ENCODE measurements around the gene CDC14B.
"Not testable (repeated sequence)": the region's sequence is repeated elsewhere in the genome, so short reads cannot be mapped to it uniquely, and the experiment has no call there.

CDC14B gene

GRCh38 chr9:96503374-96503748, 116.3 kb downstream of the CDC14B start:
- not testable (repeated sequence) for DNase-seq (ENCODE audit: low read depth in 2 of 3, low spot score in 2 of 3)

GRCh38 chr9:96502539-96503373, 116.9 kb downstream of the CDC14B start:
- DNase-seq (ENCODE audit: low read depth in 2 of 3, low spot score in 2 of 3), result no peak

GRCh38 chr9:96501633-96502538, 117.8 kb downstream of the CDC14B start:
- DNase-seq (ENCODE audit: low read depth in 2 of 3, low spot score in 2 of 3), result no peak

DNA sequence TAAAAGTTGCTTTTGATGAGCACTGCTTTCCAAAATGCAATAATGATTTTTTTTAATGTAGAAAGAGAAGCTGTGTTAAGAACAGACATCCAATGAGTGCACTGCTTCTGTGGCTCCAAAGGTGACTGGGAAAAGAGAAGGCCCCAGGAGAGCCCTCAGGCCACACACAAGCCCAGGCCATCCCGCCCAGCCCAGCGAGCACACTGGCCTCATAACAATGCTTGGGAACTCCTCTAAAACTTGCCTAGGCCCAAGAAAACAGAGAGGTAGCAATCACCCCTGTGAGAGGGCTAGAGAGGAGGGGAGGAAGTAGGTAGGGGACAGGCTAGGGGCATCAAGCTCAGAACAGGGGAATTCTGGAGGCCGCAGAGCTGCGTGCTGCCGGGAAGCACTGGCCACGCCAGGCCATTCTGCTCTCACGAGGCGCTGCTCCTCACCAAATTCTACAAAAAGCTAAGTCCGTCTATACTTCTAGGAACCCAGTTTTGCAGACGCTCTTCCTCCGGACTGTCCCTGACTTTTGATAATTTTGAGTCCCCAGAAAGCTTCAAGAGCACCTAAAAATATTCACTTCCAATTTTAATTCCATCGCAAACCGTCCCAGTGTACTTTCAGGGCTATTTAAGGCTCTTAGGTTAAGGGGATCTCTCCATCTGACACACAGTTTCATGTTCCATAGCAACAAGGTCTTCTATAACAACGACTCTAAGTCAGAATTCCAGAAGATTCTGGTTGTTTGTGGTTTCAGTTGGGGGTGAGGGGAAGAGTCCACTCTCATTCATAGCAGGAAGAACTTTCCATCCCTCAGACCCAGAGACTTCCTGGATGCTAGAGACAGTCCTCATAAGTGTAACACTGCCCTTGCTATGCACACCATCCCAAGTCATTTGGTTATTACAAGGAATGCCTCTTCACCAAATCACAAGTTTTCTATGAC, 118.7 kb downstream of the CDC14B start:
- no peak for DNase-seq (ENCODE audit: low read depth in 2 of 3, low spot score in 2 of 3)

DNA sequence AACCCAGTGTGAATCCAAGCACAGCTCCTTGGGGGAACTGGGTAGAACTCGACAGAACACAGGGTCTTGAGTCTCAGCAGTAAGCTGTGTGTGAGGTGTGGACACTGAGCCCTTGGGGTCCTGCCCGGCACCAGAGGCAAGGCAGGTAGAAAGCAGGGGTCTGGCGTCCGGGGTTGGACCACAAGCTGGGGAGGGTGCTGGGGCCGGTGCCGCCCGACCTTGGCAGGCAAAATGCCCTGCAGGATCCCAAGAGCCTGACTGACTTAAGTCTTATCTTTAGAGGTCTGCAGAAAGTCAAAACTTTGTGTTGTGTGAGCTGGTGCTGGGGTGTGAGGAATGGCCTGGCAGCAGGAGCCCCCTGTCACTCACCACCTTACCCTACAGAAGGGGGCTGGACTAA, 120.4 kb downstream of the CDC14B start:
- no peak for DNase-seq (ENCODE audit: low read depth in 2 of 3, low spot score in 2 of 3)

DNA sequence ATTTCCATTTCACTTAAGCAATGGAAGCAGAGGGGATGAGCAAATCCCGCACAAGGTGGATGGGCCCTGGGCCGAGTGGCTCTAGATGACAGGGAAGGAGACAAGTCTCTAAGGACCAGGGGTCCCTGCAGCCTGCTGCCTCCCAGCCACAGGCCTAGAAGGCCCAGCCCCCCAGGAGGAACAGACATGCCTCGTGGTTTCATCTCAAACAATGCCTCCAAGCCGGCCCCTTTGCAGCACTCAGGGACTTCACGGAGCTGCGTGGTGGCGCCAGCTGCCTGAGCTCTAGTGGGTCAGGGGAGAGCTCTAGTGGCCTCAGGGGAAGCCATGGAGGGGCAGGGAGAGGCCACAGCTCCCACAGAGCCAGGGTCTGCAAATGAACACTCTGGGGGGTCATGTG, 120.8 kb downstream of the CDC14B start:
- DNase-seq (ENCODE audit: low read depth in 2 of 3, low spot score in 2 of 3), result no peak

DNA sequence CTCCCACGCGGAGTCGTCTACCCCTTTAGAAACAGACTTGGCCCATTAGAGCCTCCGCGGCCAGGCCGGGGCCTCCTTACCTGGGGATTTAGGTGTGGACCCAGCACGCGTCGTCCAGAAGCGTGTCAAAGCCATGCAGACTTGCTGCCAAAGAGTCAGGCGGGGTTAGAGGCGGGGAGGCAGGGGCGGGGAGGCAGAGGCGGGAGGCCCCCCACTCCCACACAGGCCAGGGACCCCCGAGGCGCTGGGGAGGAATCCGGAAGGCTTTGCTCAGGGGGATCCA, 122.6 kb downstream of the CDC14B start:
- DNase-seq (ENCODE audit: low read depth in 2 of 3, low spot score in 2 of 3), result no peak

DNA sequence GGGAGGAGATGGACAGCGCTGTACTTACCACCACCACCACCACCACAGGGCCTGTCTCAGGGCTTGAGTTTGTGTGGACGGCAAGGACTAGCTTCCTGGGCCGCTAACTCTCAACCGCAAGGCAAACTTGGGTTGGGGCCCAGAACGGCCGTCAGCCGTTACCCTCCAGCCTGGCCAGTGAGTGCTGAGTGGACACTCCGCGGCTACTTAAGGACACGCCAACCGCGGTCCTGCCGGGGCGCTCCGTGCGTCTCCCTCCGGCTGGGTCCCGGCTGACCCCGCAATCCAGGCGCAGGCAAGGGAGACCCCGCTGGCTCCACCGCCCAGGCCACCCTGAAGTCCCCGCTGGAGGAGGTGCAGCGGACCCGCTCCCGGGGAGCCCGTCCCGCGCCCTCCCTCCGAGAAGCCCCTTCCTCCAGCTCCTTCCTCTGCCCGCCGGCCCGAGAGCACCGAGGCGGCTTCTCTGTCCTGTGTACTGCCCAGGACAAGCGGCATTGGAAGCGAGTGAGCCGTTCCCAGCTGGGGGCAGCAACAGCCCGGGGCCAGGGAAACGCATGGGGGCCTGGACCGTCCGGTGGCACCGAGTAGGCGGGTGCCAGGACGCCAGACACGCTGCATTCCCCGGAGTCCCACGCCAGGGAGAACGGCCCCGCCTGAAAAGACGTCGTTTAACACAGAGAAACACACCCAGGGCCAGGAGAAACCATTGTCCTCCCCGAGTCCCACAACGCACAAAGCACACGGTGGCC, 123.1 kb downstream of the CDC14B start:
- DNase-seq (ENCODE audit: low read depth in 2 of 3, low spot score in 2 of 3), result no peak

DNA sequence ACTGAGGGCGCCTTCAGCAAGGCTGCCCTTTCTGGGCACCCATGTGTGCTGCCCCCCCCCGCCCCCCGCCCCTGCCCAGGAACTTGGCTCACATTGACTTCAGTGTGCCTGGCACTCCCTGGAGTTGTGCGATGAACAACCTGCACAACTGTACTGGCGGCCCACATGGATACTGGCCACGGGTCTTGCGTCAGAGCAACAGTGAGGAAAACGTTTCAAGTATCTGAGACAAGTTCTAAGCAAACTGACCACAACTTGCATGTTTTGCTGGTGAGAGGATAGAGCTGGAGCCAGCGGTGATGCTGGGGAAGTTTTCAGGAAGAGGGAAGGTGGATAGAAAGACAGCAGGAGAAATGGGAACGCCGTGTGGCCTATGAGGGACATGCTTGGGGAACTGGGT, 124.3 kb downstream of the CDC14B start:
- no peak for DNase-seq (ENCODE audit: low read depth in 2 of 3, low spot score in 2 of 3)

DNA sequence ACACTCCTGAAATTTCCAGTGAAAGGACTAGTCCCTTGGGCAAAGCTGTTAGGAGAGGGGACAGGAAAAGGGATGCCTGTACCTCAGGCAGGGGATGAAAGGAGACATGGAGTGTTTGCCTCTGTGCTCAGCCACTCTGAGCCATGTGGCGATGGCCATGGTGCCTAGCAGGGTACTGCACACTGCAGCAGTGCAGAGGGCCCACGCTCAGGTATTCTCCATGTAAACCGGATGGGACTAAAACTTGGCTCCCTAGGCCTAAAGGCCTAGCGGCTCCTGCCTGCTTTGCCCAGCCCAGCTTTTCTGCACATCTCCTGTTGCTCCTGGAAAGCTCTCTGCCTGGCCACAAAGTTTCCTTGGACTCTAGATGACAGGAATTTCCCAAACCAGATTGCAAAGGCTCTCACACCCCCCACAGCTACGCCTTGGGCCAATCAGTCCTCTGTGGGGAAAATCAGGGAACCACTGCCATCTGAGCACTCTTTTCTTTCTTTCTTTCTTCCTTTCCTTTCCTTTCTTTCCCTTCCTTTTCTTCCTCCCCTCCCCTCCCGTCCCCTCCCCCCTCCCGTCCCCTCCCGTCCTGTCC, 125.3 kb downstream of the CDC14B start:
- no peak for DNase-seq (ENCODE audit: low read depth in 2 of 3, low spot score in 2 of 3)

- DNase-seq (ENCODE audit: low read depth in 2 of 3, low spot score in 2 of 3), result no peak
Measured at GRCh38 chr9:96493757-96494156, 125.9 kb downstream of the CDC14B start.

GRCh38 chr9:96492993-96493531, 126.6 kb downstream of the CDC14B start:
- no peak for DNase-seq (ENCODE audit: low read depth in 2 of 3, low spot score in 2 of 3)

GRCh38 chr9:96491880-96492525, 127.6 kb downstream of the CDC14B start:
- DNase-seq (ENCODE audit: low read depth in 2 of 3, low spot score in 2 of 3), result no peak

GRCh38 chr9:96491079-96491879, 128.4 kb downstream of the CDC14B start:
- no peak for DNase-seq (ENCODE audit: low read depth in 2 of 3, low spot score in 2 of 3)

- DNase-seq (ENCODE audit: low read depth in 2 of 3, low spot score in 2 of 3), result no peak
Measured at GRCh38 chr9:96490534-96491078, 129.0 kb downstream of the CDC14B start.

DNA sequence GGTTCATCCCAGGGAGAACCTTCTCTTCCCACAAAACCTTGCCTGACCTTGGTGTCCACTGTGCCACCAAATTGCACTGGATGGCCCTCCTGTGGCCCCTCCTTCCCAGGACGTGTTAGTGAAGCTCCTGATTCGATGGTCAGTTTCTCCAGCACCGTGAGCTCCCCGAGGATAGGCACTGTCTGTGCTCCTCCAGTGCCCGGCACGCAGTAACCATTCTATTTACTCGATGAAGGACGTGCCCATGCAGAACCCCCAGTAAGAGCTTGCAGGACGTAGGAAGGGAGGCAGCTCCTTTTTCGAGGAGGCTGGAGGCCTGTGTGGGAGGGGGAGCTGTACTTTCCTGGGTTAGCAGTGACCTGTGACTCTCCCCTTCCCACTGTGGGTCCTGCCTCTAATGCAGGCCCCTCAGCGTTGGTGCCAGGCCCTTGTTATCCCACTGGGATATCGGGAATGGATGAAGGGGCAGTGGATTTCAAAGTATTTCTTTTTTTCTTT, 130.1 kb downstream of the CDC14B start:
- DNase-seq (ENCODE audit: low read depth in 2 of 3, low spot score in 2 of 3), result no peak

DNA sequence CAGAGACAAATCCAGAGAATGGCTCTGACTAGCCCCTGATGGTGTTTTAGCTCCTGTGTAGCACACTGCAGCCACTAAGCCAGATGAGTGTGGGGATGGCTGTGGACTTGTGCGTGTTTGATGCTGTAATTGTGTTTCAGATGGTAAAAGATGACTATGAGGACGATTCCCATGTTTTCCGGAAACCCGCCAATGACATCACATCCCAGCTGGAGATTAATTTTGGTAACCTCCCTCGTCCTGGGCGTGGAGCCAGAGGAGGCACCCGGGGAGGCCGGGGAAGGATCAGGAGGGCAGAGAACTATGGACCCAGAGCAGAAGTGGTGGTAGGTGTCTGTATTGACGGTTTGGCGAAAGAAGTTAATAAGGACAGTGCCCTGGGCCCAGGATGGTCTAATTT, 131.7 kb downstream of the CDC14B start:
- no peak for DNase-seq (ENCODE audit: low read depth in 2 of 3, low spot score in 2 of 3)

GRCh38 chr9:96487029-96487396, 132.6 kb downstream of the CDC14B start:
- DNase-seq (ENCODE audit: low read depth in 2 of 3, low spot score in 2 of 3), result no peak

Data from activated CD8-positive, alpha-beta memory T cell treated with anti-CD3 and anti-CD28 coated beads for 48 hours (primary cell).